GM23338 (cell line): ENCODE results near the gene IGFBPL1. TPM values are rescaled to one million over a fixed set of nuclear protein-coding genes. Genes with fewer than 3 reads are reported as not detected.

Experiments
- ATAC-seq: fragments of 200-7000 bp; cut with Tn5 transposase; 3 replicates; pipeline ENCODE4 v1.9.1; 2020
- DNase-seq: peaks from one replicate; pipeline ENCODE4 v3.0.0-alpha.2; 2015; ENCODE audit warnings: low spot score
- H2AFZ ChIP-seq: fragments of 200-600 bp; sonication (generic); 2 replicates; pipeline ENCODE4 v1.8.0; 2016; ENCODE audit warnings: antibody characterized with exemption, mild to moderate bottlenecking, moderate library complexity
- H3F3A ChIP-seq: fragments of 200-600 bp; sonication (generic); replicated peaks from 2 replicates; pipeline ENCODE4 v1.8.0; 2017; ENCODE audit warnings: antibody characterized with exemption, mixed run types, low read depth
- H3K27ac ChIP-seq: fragments of 200-600 bp; sonication (generic); 2 replicates; pipeline ENCODE4 v1.6.1; 2016; ENCODE audit warnings: low read depth
- H3K27me3 ChIP-seq: fragments of 200-600 bp; sonication (generic); 2 replicates; pipeline ENCODE4 v1.8.0; 2016; ENCODE audit warnings: mild to moderate bottlenecking, mixed run types, moderate library complexity; ENCODE audit not compliant: insufficient read depth
- H3K36me3 ChIP-seq: fragments of 200-600 bp; sonication (generic); 2 replicates; pipeline ENCODE4 v1.8.0; 2016; ENCODE audit warnings: mild to moderate bottlenecking; ENCODE audit not compliant: insufficient read depth
- H3K4me1 ChIP-seq: fragments of 200-600 bp; sonication (generic); 2 replicates; pipeline ENCODE4 v1.8.0; 2016; ENCODE audit warnings: mild to moderate bottlenecking, moderate library complexity; ENCODE audit not compliant: insufficient read depth
- H3K4me2 ChIP-seq: fragments of 200-600 bp; sonication (generic); 2 replicates; pipeline ENCODE4 v1.7.1; 2017; ENCODE audit warnings: mixed run types
- H3K4me3 ChIP-seq: fragments of 200-600 bp; sonication (generic); 2 replicates; pipeline ENCODE4 v1.6.1; 2016; ENCODE audit warnings: mixed run types
- H3K79me2 ChIP-seq: fragments of 200-600 bp; sonication (generic); replicated peaks from 2 replicates; pipeline ENCODE4 v1.8.0; 2017; ENCODE audit warnings: mild to moderate bottlenecking; ENCODE audit not compliant: insufficient read depth
- H3K9me2 ChIP-seq: fragments of 200-600 bp; sonication (generic); 2 replicates; pipeline ENCODE4 v1.8.0; 2017; ENCODE audit not compliant: insufficient read depth
- H4K20me1 ChIP-seq: fragments of 200-600 bp; sonication (generic); replicated peaks from 2 replicates; pipeline ENCODE4 v1.8.0; 2017; ENCODE audit warnings: mild to moderate bottlenecking; ENCODE audit not compliant: insufficient read depth
- H3K27ac Mint-ChIP-seq: 2 replicates; pipeline ENCODE4 v1.8.0; 2020; ENCODE audit warnings: inconsistent platforms, mild to moderate bottlenecking, moderate library complexity, mixed read lengths
- H3K27me3 Mint-ChIP-seq: 3 replicates; pipeline ENCODE4 v1.8.0; 2022; ENCODE audit warnings: low read depth, mild to moderate bottlenecking, moderate library complexity, mixed read lengths, inconsistent platforms; ENCODE audit not compliant: insufficient read depth, poor library complexity
- H3K36me3 Mint-ChIP-seq: 3 replicates; pipeline ENCODE4 v1.8.0; 2021; ENCODE audit warnings: low read depth, mild to moderate bottlenecking, inconsistent platforms, moderate library complexity, mixed read lengths
- H3K4me1 Mint-ChIP-seq: 3 replicates; pipeline ENCODE4 v1.8.0; 2020; ENCODE audit warnings: mild to moderate bottlenecking, inconsistent platforms, mixed read lengths
- H3K4me3 Mint-ChIP-seq: 3 replicates; pipeline ENCODE4 v1.8.0; 2021; ENCODE audit warnings: moderate library complexity, mild to moderate bottlenecking, inconsistent platforms, mixed read lengths
- H3K9me3 Mint-ChIP-seq: 3 replicates; pipeline ENCODE4 v1.8.0; 2020; ENCODE audit warnings: moderate library complexity, mild to moderate bottlenecking, inconsistent platforms, mixed read lengths
- CREB1 ChIP-seq: fragments of 250-450 bp; sonication (Bioruptor Pico); IDR thresholded peaks from 2 replicates; pipeline ENCODE4 v1.5.0; 2020; ENCODE audit warnings: low read depth, mild to moderate bottlenecking, moderate library complexity
- CTCF ChIP-seq, 2 experiments: fragments of 200-600 bp in 1 of 2; sonication (generic) in 1 of 2; conservative IDR thresholded peaks; 2 replicates each; pipeline versions ENCODE4 v1.5.1 to v1.6.1; 2016 to 2017; ENCODE audit warnings: antibody characterized with exemption in 2 of 2, low read depth in 2 of 2, mild to moderate bottlenecking in 2 of 2, moderate library complexity in 1 of 2
- ETS1 ChIP-seq: IDR thresholded peaks from 2 replicates; pipeline ENCODE4 v1.6.1; 2016; ENCODE audit warnings: antibody characterized with exemption
- REST ChIP-seq: IDR thresholded peaks from one replicate; pipeline ENCODE4 v1.6.1; 2018; ENCODE audit warnings: antibody characterized with exemption; ENCODE audit not compliant: unreplicated experiment
- STAT1 ChIP-seq: IDR thresholded peaks from one replicate; pipeline ENCODE4 v1.6.1; 2016; ENCODE audit warnings: antibody characterized with exemption; ENCODE audit not compliant: unreplicated experiment
- ZNF462 ChIP-seq: fragments of 250-450 bp; sonication (Bioruptor Pico); IDR thresholded peaks from 2 replicates; pipeline ENCODE4 v1.5.0; 2020; ENCODE audit warnings: mild to moderate bottlenecking, moderate library complexity
- polyA plus RNA-seq: library from polyadenylated mRNA; unstranded; fragments of >200 nt; fragmentation: Nextera tagmentation; extraction: Ambion mirVana; gene quantifications from 2 replicates; pipeline ENCODE4 v1.2.1, GENCODE V29; 2016
- total RNA-seq: library from RNA; depleted of rRNA; stranded (reverse); fragments of >200 nt; shearing (Covaris generic); gene quantifications from 2 replicates; pipeline ENCODE4 v1.2.3, GENCODE V29; 2014

Gene IGFBPL1
- total and polyA plus RNA-seq, 2 experiments from 2014 or later, result 9.4 to 75.6 TPM

- TF ChIP-seq ZNF462 (CRISPR knock-in tag) (no peak), CREB1 (CRISPR knock-in tag) (no peak), CTCF (conservative IDR thresholded peaks at IDR 0.05; ENCODE audit: low read depth in 2 of 2) (no peak), STAT1 (no peak), REST (no peak), ETS1 (no peak)
- H4K20me1 ChIP-seq, result no peaks in the 10 kb centered on the region; the same call in 1 of the 2 replicates
- Mint-ChIP-seq H3K4me3 (no peak overlapping the region), H3K27me3 (peaks cover 9% of the 10 kb centered on the region), H3K27ac (no peak overlapping the region), H3K4me1 (peaks cover 4% of the 10 kb centered on the region), H3K36me3 (no peaks in the 10 kb centered on the region), H3K9me3 (no peaks in the 10 kb centered on the region; the same call in 2 of the 3 replicates)
- no peaks in the 10 kb centered on the region for H3K79me2 ChIP-seq
- no peak overlapping the region for H3K4me2 ChIP-seq
- DNase-seq (no peak), ATAC-seq (no peak)
- H3K4me1 ChIP-seq, result no peaks in the 10 kb centered on the region; the same call in none of the 2 replicates
- H3K4me3 ChIP-seq, result no peak overlapping the region
- H3K27me3 ChIP-seq, result no peaks in the 10 kb centered on the region
- no peaks in the 10 kb centered on the region for H3K36me3 ChIP-seq
- no peaks in the 10 kb centered on the region for H3F3A ChIP-seq
- no peak overlapping the region for H3K27ac ChIP-seq
- H2AFZ ChIP-seq, result no peak overlapping the region
- H3K9me2 ChIP-seq, result 0 out of 2 replicates have a peak, but pooled peaks cover 6% of the 10 kb centered on the region
Observed at GRCh38 chr9:38439916-38440301, 15.7 kb upstream of the IGFBPL1 start.
